Hepatic stellate cell (primary cell): ENCODE results near the gene ECM1.

Source experiments
- DNase-seq: peaks from one replicate; pipeline ENCODE4 v3.0.0; 2011; ENCODE audit warnings: low spot score

ECM1 gene

GRCh38 chr1:150512846-150513245 is 4.9 kb downstream of the ECM1 start:
- DNase-seq: no peak

GRCh38 chr1:150513351-150513791 is 5.5 kb downstream of the ECM1 start:
- no peak for DNase-seq

GRCh38 chr1:150514260-150514659 is 6.4 kb downstream of the ECM1 start:
- DNase-seq: no peak

- no peak for DNase-seq
Measured at GRCh38 chr1:150514913-150515327, 7.0 kb downstream of the ECM1 start.

- DNase-seq: peak; percentile 99
Measured at GRCh38 chr1:150515328-150516049, 7.6 kb downstream of the ECM1 start, which contains the start of gene FALEC. FALEC (plus strand) TSS chr1:150515752.

GRCh38 chr1:150516050-150516591 is 8.2 kb downstream of the ECM1 start:
- no peak for DNase-seq

GRCh38 chr1:150516616-150517015 is 8.7 kb downstream of the ECM1 start:
- no peak for DNase-seq

GRCh38 chr1:150521196-150521968 is 13.5 kb downstream of the ECM1 start:
- DNase-seq: no peak

- no peak for DNase-seq
Measured at GRCh38 chr1:150525348-150525747, 17.4 kb downstream of the ECM1 start.

GRCh38 chr1:150528196-150528595 is 20.3 kb downstream of the ECM1 start:
- DNase-seq: peak; percentile 70

- DNase-seq: no peak
Measured at GRCh38 chr1:150529017-150529416, 21.1 kb downstream of the ECM1 start.

- DNase-seq: no peak
Measured at GRCh38 chr1:150530491-150531159, 22.7 kb downstream of the ECM1 start.

- DNase-seq: no peak
Measured at GRCh38 chr1:150532860-150533259, 25.0 kb downstream of the ECM1 start.

GRCh38 chr1:150534002-150534401 is 26.1 kb downstream of the ECM1 start:
- DNase-seq: no peak

GRCh38 chr1:150535511-150536287 is 27.8 kb downstream of the ECM1 start:
- peak; percentile 70 for DNase-seq

GRCh38 chr1:150536836-150537731 is 29.2 kb downstream of the ECM1 start:
- DNase-seq: no peak

- DNase-seq: peak; percentile 64
Measured at GRCh38 chr1:150537732-150538684, 30.1 kb downstream of the ECM1 start.

- DNase-seq: no peak
Measured at GRCh38 chr1:150543500-150544143, 35.7 kb downstream of the ECM1 start.

- DNase-seq: no peak
Measured at GRCh38 chr1:150544204-150544603, 36.3 kb downstream of the ECM1 start.
